ENCODE results near the gene OR5AP2.
"Not testable (repeated sequence)": the region's sequence is repeated elsewhere in the genome, so short reads cannot be mapped to it uniquely, and the experiment has no call there.

Gene OR5AP2

DNA sequence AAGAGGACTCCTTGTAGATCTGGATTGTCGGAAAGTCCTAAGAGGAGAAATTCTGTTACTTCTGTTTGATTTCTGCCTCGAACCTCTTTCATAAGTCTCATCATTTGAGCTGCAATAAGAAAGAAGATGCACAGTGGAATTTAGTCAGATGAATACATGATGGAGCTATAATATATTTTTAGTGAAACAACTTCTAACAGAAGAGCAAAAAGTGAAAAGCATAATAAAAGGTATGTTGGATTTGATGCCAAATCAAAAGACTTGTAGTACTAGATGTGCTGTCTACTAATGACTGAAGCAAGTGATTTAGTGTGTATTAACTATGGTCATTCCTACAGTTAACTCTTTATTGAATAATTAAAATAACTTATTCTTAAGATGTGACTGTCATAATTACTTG is at the start of gene OR5AP2:
TSS of gene OR5AP2 (minus strand) at position 101 of the 400 bp plus-strand sequence. CDS start at position 101, 0 bp downstream.
- no peaks in the 10 kb centered on the region for H3K36me3 ChIP-seq (ENCODE audit: insufficient read depth, low read length)
- H3K27ac ChIP-seq (ENCODE audit: low read depth, low read length): no peak within 1 kb of the TSS
- H3K27me3 ChIP-seq (ENCODE audit: insufficient read depth, low read length): no peaks in the 10 kb centered on the region
- H3K79me2 ChIP-seq (ENCODE audit: control insufficient read depth, insufficient read depth, low read length, unreplicated experiment): no peaks in the 10 kb centered on the region
- H3K4me1 ChIP-seq (ENCODE audit: control insufficient read depth, insufficient read depth, low read length, unreplicated experiment): no peaks in the 10 kb centered on the region
- H3K4me3 ChIP-seq (ENCODE audit: low read depth, low read length): no peak within 1 kb of the TSS
- H2AFZ ChIP-seq (ENCODE audit: low read length, unreplicated experiment): no peak within 1 kb of the TSS

DNA sequence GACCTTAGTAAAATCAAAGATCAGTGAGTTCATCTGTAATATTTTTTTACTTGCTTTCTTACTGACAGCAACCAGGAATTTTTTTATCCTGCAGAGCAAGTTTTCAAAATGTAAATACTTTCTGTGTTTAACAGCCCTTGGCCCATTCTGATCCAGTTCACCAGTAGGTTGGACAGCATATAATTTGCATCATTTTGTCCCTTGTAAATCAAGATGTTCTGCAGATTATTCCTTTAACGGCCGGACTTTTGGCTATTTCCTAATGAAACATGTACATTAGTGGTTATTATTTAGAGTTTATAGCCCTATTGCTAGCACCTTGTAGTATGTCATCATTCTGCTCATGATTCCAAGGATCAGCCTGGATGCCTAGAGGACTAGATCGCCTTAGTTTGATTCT is 48.9 kb upstream of the OR5AP2 start:
- not testable (repeated sequence) for H3K4me3 ChIP-seq (ENCODE audit: low read depth, low read length); H3K27me3 ChIP-seq (ENCODE audit: insufficient read depth, low read length)

DNA sequence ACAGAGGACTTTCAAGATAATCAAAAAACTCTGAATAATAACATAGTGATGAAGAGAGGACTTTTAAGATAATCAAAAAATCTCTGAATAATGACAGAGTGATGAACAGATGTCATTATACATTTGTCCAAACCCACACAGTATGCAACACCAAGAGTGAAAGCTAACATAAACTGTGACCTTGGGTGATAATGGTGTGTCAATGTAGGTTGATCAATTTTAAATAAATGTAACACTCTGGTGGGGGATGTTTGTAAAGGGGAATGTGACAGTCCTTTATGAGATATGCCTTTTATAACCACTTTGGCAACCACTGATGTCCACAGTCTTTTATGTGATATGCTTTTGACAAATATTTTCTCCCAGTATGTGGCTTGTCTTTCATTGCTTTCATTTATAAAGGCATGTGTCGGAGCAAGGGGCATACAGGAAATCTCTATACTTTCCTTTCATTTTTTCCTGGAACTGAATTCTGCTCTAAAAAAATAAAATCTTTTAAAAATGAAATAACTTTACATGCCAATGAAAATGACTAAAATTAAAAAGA is 46.4 kb upstream of the OR5AP2 start:
- Histone ChIP-seq H3K27ac (ENCODE audit: low read depth, low read length) (no peak overlapping the region), H3K79me2 (ENCODE audit: control insufficient read depth, insufficient read depth, low read length, unreplicated experiment) (no peaks in the 10 kb centered on the region), H3K4me1 (ENCODE audit: control insufficient read depth, insufficient read depth, low read length, unreplicated experiment) (no peaks in the 10 kb centered on the region), H3K4me3 (ENCODE audit: low read depth, low read length) (no peak overlapping the region), H3K36me3 (ENCODE audit: insufficient read depth, low read length) (no peaks in the 10 kb centered on the region), H3K27me3 (ENCODE audit: insufficient read depth, low read length) (no peaks in the 10 kb centered on the region), H2AFZ (ENCODE audit: low read length, unreplicated experiment) (no peak overlapping the region)

More for the DNA sequence above, 48.9 kb upstream of the OR5AP2 start:
- H3K79me2 ChIP-seq (ENCODE audit: control insufficient read depth, insufficient read depth, low read length, unreplicated experiment); H3K36me3 ChIP-seq (ENCODE audit: insufficient read depth, low read length); H3K27ac ChIP-seq (ENCODE audit: low read depth, low read length); H3K4me1 ChIP-seq (ENCODE audit: control insufficient read depth, insufficient read depth, low read length, unreplicated experiment); H2AFZ ChIP-seq (ENCODE audit: low read length, unreplicated experiment): not testable (repeated sequence)

DNA sequence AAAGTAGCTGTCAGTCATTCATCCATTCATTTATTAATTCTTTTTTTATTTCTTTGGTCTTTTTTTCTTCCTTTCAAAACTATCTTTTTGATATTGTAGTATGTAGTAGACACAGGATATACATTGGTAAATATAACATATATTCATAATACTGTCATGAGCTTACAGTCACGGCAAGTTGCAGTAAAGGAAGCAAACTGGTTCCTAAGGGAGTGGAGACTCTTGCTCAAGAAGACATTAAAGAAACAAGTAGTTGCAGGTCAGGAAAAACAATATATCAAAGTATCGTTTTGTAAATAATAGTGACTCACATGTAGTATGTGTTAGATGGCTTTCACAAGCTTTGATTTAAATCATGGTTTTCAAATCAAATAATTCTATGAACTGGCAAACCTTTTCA is 28.7 kb upstream of the OR5AP2 start:
- Histone ChIP-seq H3K27ac (ENCODE audit: low read depth, low read length) (no peak overlapping the region), H3K79me2 (ENCODE audit: control insufficient read depth, insufficient read depth, low read length, unreplicated experiment) (no peaks in the 10 kb centered on the region), H3K27me3 (ENCODE audit: insufficient read depth, low read length) (no peaks in the 10 kb centered on the region), H3K36me3 (ENCODE audit: insufficient read depth, low read length) (no peaks in the 10 kb centered on the region), H3K4me3 (ENCODE audit: low read depth, low read length) (no peak overlapping the region), H3K4me1 (ENCODE audit: control insufficient read depth, insufficient read depth, low read length, unreplicated experiment) (no peaks in the 10 kb centered on the region), H2AFZ (ENCODE audit: low read length, unreplicated experiment) (no peak overlapping the region)

DNA sequence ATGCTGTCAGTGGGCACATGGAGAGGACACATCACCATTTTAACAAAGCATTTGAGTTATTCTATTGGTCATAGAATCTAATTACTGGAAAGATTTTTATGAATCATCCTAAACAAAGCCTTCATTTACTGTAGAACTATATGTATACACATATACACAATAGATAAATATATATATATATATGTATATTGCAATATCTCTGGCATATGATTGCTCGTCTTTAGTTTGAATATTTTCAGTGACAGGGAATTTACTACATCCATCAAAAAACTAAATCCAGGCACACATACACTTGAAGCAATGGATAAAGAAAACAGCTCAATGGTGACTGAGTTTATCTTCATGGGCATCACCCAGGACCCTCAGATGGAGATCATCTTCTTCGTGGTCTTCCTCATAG is 21.1 kb upstream of the OR5AP2 start, which contains the start of gene OR5AR1:
TSS of gene OR5AR1 (plus strand) at position 301 of the 400 bp plus-strand sequence. CDS start at position 301, 0 bp downstream.
- no peaks in the 10 kb centered on the region for H3K27me3 ChIP-seq (ENCODE audit: insufficient read depth, low read length)
- H3K27ac ChIP-seq (ENCODE audit: low read depth, low read length): no peak within 1 kb of the TSS
- H3K36me3 ChIP-seq (ENCODE audit: insufficient read depth, low read length): no peaks in the 10 kb centered on the region
- no peak within 1 kb of the TSS for H3K4me3 ChIP-seq (ENCODE audit: low read depth, low read length)
- H3K79me2 ChIP-seq (ENCODE audit: control insufficient read depth, insufficient read depth, low read length, unreplicated experiment): no peaks in the 10 kb centered on the region
- no peak within 1 kb of the TSS for H2AFZ ChIP-seq (ENCODE audit: low read length, unreplicated experiment)
- H3K4me1 ChIP-seq (ENCODE audit: control insufficient read depth, insufficient read depth, low read length, unreplicated experiment): no peaks in the 10 kb centered on the region

DNA sequence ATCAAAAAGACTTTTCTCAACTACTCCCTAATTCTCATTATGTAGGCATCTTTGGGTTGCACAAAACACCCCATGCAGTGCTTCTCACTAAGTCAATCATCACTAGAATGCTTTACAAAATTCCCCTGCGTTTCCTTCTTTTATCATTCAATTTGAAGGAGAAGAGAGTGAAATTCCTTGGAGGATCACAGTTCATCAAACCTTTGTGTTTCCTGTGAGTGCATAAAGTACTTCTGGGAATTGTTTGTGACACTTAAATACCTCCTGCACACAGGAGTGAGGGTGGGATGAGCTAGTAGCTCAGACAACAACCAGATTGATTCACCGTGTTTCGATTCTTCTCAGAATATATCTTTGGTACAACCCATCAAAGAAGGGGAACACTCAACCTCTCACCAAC is 17.5 kb upstream of the OR5AP2 start:
- Histone ChIP-seq H3K36me3 (ENCODE audit: insufficient read depth, low read length) (no peaks in the 10 kb centered on the region), H2AFZ (ENCODE audit: low read length, unreplicated experiment) (no peak overlapping the region), H3K27me3 (ENCODE audit: insufficient read depth, low read length) (no peaks in the 10 kb centered on the region), H3K4me3 (ENCODE audit: low read depth, low read length) (no peak overlapping the region), H3K4me1 (ENCODE audit: control insufficient read depth, insufficient read depth, low read length, unreplicated experiment) (no peaks in the 10 kb centered on the region), H3K27ac (ENCODE audit: low read depth, low read length) (no peak overlapping the region), H3K79me2 (ENCODE audit: control insufficient read depth, insufficient read depth, low read length, unreplicated experiment) (no peaks in the 10 kb centered on the region)

DNA sequence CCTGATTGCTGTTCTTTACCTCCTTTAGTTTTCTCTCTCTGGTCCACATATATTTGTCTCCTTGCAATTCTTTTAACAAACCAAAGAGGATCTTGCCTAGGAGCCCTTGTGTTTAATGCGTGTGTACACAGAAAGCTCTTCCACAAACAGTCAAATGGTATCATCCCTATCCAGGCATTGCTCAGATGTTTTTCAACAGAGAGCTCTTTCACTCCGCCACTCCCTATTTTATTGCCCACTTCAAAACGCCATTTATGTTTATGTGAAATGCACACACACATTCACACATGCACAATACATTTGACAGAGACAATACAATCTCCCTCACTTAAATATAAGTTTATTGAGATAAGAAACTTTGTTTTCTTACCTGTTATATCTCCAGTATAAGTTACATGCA is 4.7 kb downstream of the OR5AP2 start:
- no peaks in the 10 kb centered on the region for H3K36me3 ChIP-seq (ENCODE audit: insufficient read depth, low read length)
- H3K27ac ChIP-seq (ENCODE audit: low read depth, low read length): no peak overlapping the region
- H3K79me2 ChIP-seq (ENCODE audit: control insufficient read depth, insufficient read depth, low read length, unreplicated experiment): no peaks in the 10 kb centered on the region
- H3K27me3 ChIP-seq (ENCODE audit: insufficient read depth, low read length): no peaks in the 10 kb centered on the region
- no peak overlapping the region for H2AFZ ChIP-seq (ENCODE audit: low read length, unreplicated experiment)
- H3K4me1 ChIP-seq (ENCODE audit: control insufficient read depth, insufficient read depth, low read length, unreplicated experiment): no peaks in the 10 kb centered on the region
- no peak overlapping the region for H3K4me3 ChIP-seq (ENCODE audit: low read depth, low read length)

DNA sequence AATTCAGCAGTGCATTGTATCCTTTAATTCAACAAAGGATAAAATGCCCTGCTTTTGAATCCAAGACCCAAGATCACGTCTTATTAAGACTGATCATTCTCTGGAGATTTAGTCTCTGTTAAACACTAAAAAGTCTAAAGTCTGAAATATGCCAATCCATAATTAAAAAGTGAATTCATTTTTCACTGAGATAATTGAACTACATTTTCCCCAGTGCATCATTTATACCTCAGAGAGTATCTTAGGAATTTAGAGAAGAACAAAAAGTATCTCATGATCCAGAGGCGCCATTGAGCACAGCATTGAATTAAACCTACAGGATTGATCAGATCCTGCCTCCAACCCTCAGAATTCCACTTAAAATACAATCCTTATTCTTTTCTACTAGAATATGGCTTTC is 5.4 kb downstream of the OR5AP2 start:
- Histone ChIP-seq H2AFZ (ENCODE audit: low read length, unreplicated experiment) (no peak overlapping the region), H3K4me3 (ENCODE audit: low read depth, low read length) (no peak overlapping the region), H3K27me3 (ENCODE audit: insufficient read depth, low read length) (no peaks in the 10 kb centered on the region), H3K4me1 (ENCODE audit: control insufficient read depth, insufficient read depth, low read length, unreplicated experiment) (no peaks in the 10 kb centered on the region), H3K27ac (ENCODE audit: low read depth, low read length) (no peak overlapping the region), H3K79me2 (ENCODE audit: control insufficient read depth, insufficient read depth, low read length, unreplicated experiment) (no peaks in the 10 kb centered on the region), H3K36me3 (ENCODE audit: insufficient read depth, low read length) (no peaks in the 10 kb centered on the region)

DNA sequence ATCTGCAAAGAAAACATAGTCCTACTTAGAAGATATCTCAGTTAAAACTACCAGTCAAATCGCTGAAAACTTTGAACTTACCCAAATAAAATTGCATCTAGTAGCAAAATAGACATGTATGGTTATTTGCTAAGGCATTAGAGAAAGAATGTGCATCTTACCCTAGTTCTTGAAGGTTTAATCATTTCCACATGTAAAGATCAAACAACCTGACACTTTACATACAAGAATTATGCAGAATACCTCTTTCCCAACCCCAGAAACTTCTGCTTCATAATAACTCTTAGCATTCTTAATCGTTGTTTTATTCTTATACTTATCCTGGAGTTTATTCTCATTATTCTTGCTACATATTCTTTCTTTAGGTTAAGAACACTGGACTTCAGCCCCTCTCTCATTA is 9.9 kb downstream of the OR5AP2 start:
- H3K27ac ChIP-seq (ENCODE audit: low read depth, low read length): no peak overlapping the region
- H3K27me3 ChIP-seq (ENCODE audit: insufficient read depth, low read length): no peaks in the 10 kb centered on the region
- H3K4me1 ChIP-seq (ENCODE audit: control insufficient read depth, insufficient read depth, low read length, unreplicated experiment): no peaks in the 10 kb centered on the region
- H3K79me2 ChIP-seq (ENCODE audit: control insufficient read depth, insufficient read depth, low read length, unreplicated experiment): no peaks in the 10 kb centered on the region
- no peak overlapping the region for H2AFZ ChIP-seq (ENCODE audit: low read length, unreplicated experiment)
- H3K36me3 ChIP-seq (ENCODE audit: insufficient read depth, low read length): no peaks in the 10 kb centered on the region
- no peak overlapping the region for H3K4me3 ChIP-seq (ENCODE audit: low read depth, low read length)

DNA sequence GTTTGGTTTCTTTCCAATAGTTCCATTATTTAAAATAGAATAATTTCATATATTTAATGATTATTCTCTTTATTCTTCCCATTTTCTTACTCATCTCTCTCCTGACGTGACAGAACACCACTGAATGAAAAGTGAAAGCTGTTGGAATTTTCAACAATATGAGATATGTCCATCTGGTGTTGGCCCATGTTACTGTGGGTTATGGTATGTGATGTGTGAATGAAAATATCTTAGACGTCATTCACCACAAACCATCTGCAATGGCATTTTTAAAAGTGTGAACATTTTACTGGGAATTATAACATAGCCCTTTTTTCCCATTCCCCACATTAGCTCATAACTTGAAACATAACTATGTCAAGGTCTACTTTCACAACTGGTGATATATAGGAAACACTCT is 16.3 kb downstream of the OR5AP2 start:
- Histone ChIP-seq H2AFZ (ENCODE audit: low read length, unreplicated experiment) (no peak overlapping the region), H3K36me3 (ENCODE audit: insufficient read depth, low read length) (no peaks in the 10 kb centered on the region), H3K4me3 (ENCODE audit: low read depth, low read length) (no peak overlapping the region), H3K79me2 (ENCODE audit: control insufficient read depth, insufficient read depth, low read length, unreplicated experiment) (no peaks in the 10 kb centered on the region), H3K27ac (ENCODE audit: low read depth, low read length) (no peak overlapping the region), H3K27me3 (ENCODE audit: insufficient read depth, low read length) (no peaks in the 10 kb centered on the region), H3K4me1 (ENCODE audit: control insufficient read depth, insufficient read depth, low read length, unreplicated experiment) (no peaks in the 10 kb centered on the region)

DNA sequence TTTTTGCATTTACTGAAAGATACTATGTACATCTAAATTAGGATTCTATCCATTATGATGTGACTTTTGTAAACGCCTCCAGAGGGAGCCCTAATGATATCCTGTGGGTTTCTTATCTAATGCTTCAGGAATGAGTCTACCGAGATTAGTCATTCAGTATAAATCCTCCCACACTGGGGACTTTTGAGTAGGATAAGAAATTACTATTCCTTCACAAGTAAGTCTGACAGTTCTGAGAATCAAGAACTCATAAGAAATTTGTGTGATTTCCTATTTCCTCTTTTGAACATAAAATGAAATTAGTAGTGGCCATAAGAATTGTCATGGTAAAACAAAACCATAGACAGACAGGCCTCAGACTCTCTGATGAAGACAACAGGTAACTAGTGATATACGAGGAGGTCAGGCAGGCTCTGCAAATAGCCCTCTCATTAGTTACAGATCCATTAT is 17.6 kb downstream of the OR5AP2 start:
- H2AFZ ChIP-seq (ENCODE audit: low read length, unreplicated experiment): no peak overlapping the region
- H3K4me1 ChIP-seq (ENCODE audit: control insufficient read depth, insufficient read depth, low read length, unreplicated experiment): no peaks in the 10 kb centered on the region
- no peak overlapping the region for H3K27ac ChIP-seq (ENCODE audit: low read depth, low read length)
- H3K36me3 ChIP-seq (ENCODE audit: insufficient read depth, low read length): no peaks in the 10 kb centered on the region
- no peaks in the 10 kb centered on the region for H3K79me2 ChIP-seq (ENCODE audit: control insufficient read depth, insufficient read depth, low read length, unreplicated experiment)
- H3K4me3 ChIP-seq (ENCODE audit: low read depth, low read length): no peak overlapping the region
- no peaks in the 10 kb centered on the region for H3K27me3 ChIP-seq (ENCODE audit: insufficient read depth, low read length)
